GM20000 (cell line): ENCODE results near the gene DDA1.
A peak's percentile ranks its signal among the peaks of the same experiment; 100 is the strongest.

Experiments
- DNase-seq: peaks from one replicate; pipeline ENCODE4 v3.0.0; 2012; ENCODE audit warnings: low spot score
- CTCF ChIP-seq: IDR thresholded peaks from 2 replicates; pipeline ENCODE4 v1.5.1; 2012; ENCODE audit warnings: mild to moderate bottlenecking, control low read depth; ENCODE audit errors: extremely low read depth, missing control alignments

DDA1 gene

DNA sequence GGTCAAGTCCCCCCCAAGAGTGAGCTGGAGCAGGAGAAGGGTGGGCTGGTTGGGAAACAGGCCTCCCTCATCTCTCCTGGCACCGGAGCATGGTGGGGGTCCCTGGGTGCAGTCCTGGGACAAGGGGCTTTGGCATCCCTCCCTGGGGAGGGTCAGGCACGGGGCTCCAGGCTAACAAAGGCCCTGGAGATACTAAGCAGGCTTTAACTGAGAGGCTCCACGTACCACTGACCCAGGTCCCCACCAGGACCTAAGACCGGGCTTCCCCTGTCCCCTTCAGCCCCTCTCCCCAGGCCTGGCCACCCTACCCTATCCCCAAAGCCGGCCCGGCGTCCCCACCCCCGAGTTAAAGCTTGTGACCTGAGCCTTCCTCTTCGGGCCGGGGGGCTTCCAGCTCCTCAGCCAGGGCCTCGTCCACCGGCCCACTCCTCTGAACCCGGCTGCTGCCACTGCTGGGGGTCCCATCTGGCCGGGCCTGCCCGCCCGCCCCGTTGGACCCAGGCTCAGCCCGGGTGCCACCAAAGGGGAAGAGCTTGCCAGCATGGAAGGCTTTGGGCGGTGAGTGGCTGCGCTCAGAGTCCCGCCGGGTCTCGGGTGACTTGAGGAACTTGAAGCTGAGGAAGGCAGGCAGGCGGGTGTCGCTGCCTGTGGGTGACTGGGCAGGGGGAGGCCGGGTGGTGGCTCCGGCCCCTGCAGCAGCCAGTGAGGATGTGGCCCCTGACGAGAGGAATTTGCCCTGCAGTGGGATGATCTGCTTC lies 15.2 kb downstream of the DDA1 start:
- peak; percentile 55 for DNase-seq

DNA sequence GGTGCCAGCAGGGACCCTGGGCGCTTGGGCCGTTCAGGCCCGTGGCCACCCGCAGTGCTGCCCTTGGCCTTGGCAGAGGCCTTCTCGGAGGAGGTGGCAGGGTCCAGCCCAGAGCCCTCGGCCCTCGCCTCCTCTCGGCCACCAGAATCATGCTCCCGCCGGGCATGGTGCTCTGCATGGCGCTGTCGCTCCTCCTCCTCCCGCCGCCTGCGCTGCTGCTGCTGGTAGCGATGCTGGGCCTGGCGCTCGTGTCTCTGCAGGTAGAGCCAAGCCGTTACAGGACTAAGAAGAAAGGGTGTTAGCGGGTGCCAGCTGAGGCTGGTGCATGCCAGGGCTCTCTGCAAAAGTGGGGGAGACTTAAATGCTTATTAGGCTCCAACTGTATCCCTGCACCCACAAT lies 15.8 kb downstream of the DDA1 start:
- DNase-seq: no peak
- TF ChIP-seq CTCF: no peak

More for the DNA sequence above, 15.2 kb downstream of the DDA1 start:
- no peak for TF ChIP-seq CTCF

- TF ChIP-seq CTCF: no peak
Observed at GRCh38 chr19:17325881-17326594, 16.7 kb downstream of the DDA1 start.

GRCh38 chr19:17326595-17326966 lies 17.2 kb downstream of the DDA1 start:
- DNase-seq: no peak
- no peak for TF ChIP-seq CTCF

More at GRCh38 chr19:17325881-17326594, 16.7 kb downstream of the DDA1 start:
- no peak for DNase-seq

- no peak for TF ChIP-seq CTCF
- peak; percentile 37 for DNase-seq
Observed at GRCh38 chr19:17327068-17327653, 17.8 kb downstream of the DDA1 start.

GRCh38 chr19:17327654-17328516 lies 18.5 kb downstream of the DDA1 start:
- peak; percentile 91 for DNase-seq
- no peak for TF ChIP-seq CTCF
